NCI-H510A treated with DMSO at 0.1 percent for 48 hours (cell line): ENCODE measurements around the gene PDCD1.

Experiments used
- DNase-seq: peaks from one replicate; lab custom pipeline; 2025; lab: John Stamatoyannopoulos, UW

The PDCD1 gene

GRCh38 chr2:241865416-241865956 lies 6.8 kb upstream of the PDCD1 start:
- no peak for DNase-seq

- DNase-seq: no peak
Observed at GRCh38 chr2:241864850-241865213, 6.1 kb upstream of the PDCD1 start.

GRCh38 chr2:241864168-241864849 lies 5.6 kb upstream of the PDCD1 start:
- DNase-seq: no peak

- no peak for DNase-seq
Observed at GRCh38 chr2:241863536-241863954, 4.9 kb upstream of the PDCD1 start.

GRCh38 chr2:241862775-241863535 lies 4.3 kb upstream of the PDCD1 start:
- DNase-seq: no peak

- no peak for DNase-seq
Observed at GRCh38 chr2:241862093-241862492, 3.4 kb upstream of the PDCD1 start.

- no peak for DNase-seq
Observed at GRCh38 chr2:241861264-241861663, 2.6 kb upstream of the PDCD1 start.

- DNase-seq: no peak
Observed at GRCh38 chr2:241860184-241861078, 1.7 kb upstream of the PDCD1 start.

GRCh38 chr2:241859436-241860183 lies 916 bp upstream of the PDCD1 start:
- DNase-seq: no peak

GRCh38 chr2:241859017-241859435 lies 332 bp upstream of the PDCD1 start:
- DNase-seq: no peak

- no peak for DNase-seq
Observed at GRCh38 chr2:241857572-241858121, 1.0 kb downstream of the PDCD1 start.

GRCh38 chr2:241857041-241857541 lies 1.6 kb downstream of the PDCD1 start:
- DNase-seq: no peak

- DNase-seq: no peak
Observed at GRCh38 chr2:241855888-241856422, 2.7 kb downstream of the PDCD1 start.

GRCh38 chr2:241855245-241855887 lies 3.3 kb downstream of the PDCD1 start:
- DNase-seq: no peak

- no peak for DNase-seq
Observed at GRCh38 chr2:241854342-241855244, 4.1 kb downstream of the PDCD1 start.

- DNase-seq: no peak
Observed at GRCh38 chr2:241853651-241854341, 4.9 kb downstream of the PDCD1 start.

GRCh38 chr2:241852981-241853631 lies 5.6 kb downstream of the PDCD1 start:
- no peak for DNase-seq
